ENCODE measurements around the gene FOXC1.

- no peak for TF ChIP-seq CTCF (IDR thresholded peaks at IDR 0.05)
- TF ChIP-seq RAD21 (IDR thresholded peaks at IDR 0.05; ENCODE audit: low read length) = no peak
- TF ChIP-seq NFIC (IDR thresholded peaks at IDR 0.05; ENCODE audit: borderline replicate concordance) = no peak
- no peak for TF ChIP-seq ZBTB33 (IDR thresholded peaks at IDR 0.05; ENCODE audit: borderline replicate concordance, low read depth)
- TF ChIP-seq SMC3 (IDR thresholded peaks at IDR 0.05; ENCODE audit: low read depth, low read length) = no peak
- no peak for TF ChIP-seq FOXM1 (IDR thresholded peaks at IDR 0.05; ENCODE audit: low read depth)
- no peak for TF ChIP-seq ELF1 (IDR thresholded peaks at IDR 0.05)
- TF ChIP-seq POLR2AphosphoS5 (IDR thresholded peaks at IDR 0.05; ENCODE audit: low read depth, low read length) = no peak
- no peak for TF ChIP-seq EZH2phosphoT487 (IDR thresholded peaks at IDR 0.05; ENCODE audit: borderline replicate concordance, low read depth)
- TF ChIP-seq TEAD4 (IDR thresholded peaks at IDR 0.05; ENCODE audit: borderline replicate concordance, insufficient read depth) = no peak
- no peak for TF ChIP-seq TAF1 (IDR thresholded peaks at IDR 0.05; ENCODE audit: borderline replicate concordance, low read depth, low read length)
- no peak for TF ChIP-seq MAX (IDR thresholded peaks at IDR 0.05; ENCODE audit: low read depth)
- no peak for TF ChIP-seq IRF3 (IDR thresholded peaks at IDR 0.05; ENCODE audit: low read depth, low read length)
- no peak for TF ChIP-seq CHD2 (IDR thresholded peaks at IDR 0.05; ENCODE audit: low read length, partially characterized antibody)
Observed at GRCh38 chr6:1615151-1615852, 5.6 kb downstream of the FOXC1 start.

Data from SK-N-SH (cell line).